ENCODE data around the gene DOCK11. TPM values are rescaled to one million over a fixed set of nuclear protein-coding genes. Genes with fewer than 3 reads are reported as not detected.
A peak's percentile ranks its signal among the peaks of the same experiment; 100 is the strongest.

The DOCK11 gene
- total RNA-seq, 2 donors from 2014 or later = 5.2 to 7.9 TPM

GRCh38 chrX:118523920-118524319, 28.3 kb downstream of the DOCK11 start:
- H3K4me3 ChIP-seq = no peak overlapping the region
- no peaks in the 10 kb centered on the region for H3K27me3 ChIP-seq
- H3K9me3 ChIP-seq = no peaks in the 10 kb centered on the region
- no peak overlapping the region for H3K27ac ChIP-seq
- no peak for DNase-seq (ENCODE audit: low spot score)
- H3K4me1 ChIP-seq = no peaks in the 10 kb centered on the region
- TF ChIP-seq CTCF (IDR thresholded peaks at IDR 0.05) = no peak
- no peaks in the 10 kb centered on the region for H3K36me3 ChIP-seq

GRCh38 chrX:118524344-118524743, 28.7 kb downstream of the DOCK11 start:
- no peaks in the 10 kb centered on the region for H3K4me1 ChIP-seq
- H3K27me3 ChIP-seq = no peaks in the 10 kb centered on the region
- TF ChIP-seq CTCF (IDR thresholded peaks at IDR 0.05) = no peak
- no peak overlapping the region for H3K27ac ChIP-seq
- DNase-seq (ENCODE audit: low spot score) = no peak
- H3K9me3 ChIP-seq = no peaks in the 10 kb centered on the region
- no peak overlapping the region for H3K4me3 ChIP-seq
- no peaks in the 10 kb centered on the region for H3K36me3 ChIP-seq

- Histone ChIP-seq H3K9me3 (no peaks in the 10 kb centered on the region), H3K27ac (no peak overlapping the region), H3K36me3 (no peaks in the 10 kb centered on the region), H3K4me1 (no peaks in the 10 kb centered on the region), H3K27me3 (no peaks in the 10 kb centered on the region), H3K4me3 (no peak overlapping the region)
- no peak for TF ChIP-seq CTCF (IDR thresholded peaks at IDR 0.05)
- DNase-seq (ENCODE audit: low spot score) = no peak
Measured at GRCh38 chrX:118525174-118525730, 29.6 kb downstream of the DOCK11 start.

GRCh38 chrX:118526149-118526548, 30.5 kb downstream of the DOCK11 start:
- H3K36me3 ChIP-seq = no peaks in the 10 kb centered on the region
- TF ChIP-seq CTCF (IDR thresholded peaks at IDR 0.05) = no peak
- no peak overlapping the region for H3K4me3 ChIP-seq
- H3K27ac ChIP-seq = peak overlapping the region in 1 of 2 donors; percentile 35
- no peaks in the 10 kb centered on the region for H3K27me3 ChIP-seq
- H3K9me3 ChIP-seq = no peaks in the 10 kb centered on the region
- H3K4me1 ChIP-seq = no peaks in the 10 kb centered on the region
- DNase-seq (ENCODE audit: low spot score) = no peak

- Histone ChIP-seq H3K4me1 (no peaks in the 10 kb centered on the region), H3K9me3 (no peaks in the 10 kb centered on the region), H3K27me3 (no peaks in the 10 kb centered on the region), H3K36me3 (no peaks in the 10 kb centered on the region), H3K27ac (no peak overlapping the region), H3K4me3 (no peak overlapping the region)
- TF ChIP-seq CTCF (IDR thresholded peaks at IDR 0.05) = no peak
- DNase-seq (ENCODE audit: low spot score) = no peak
Measured at GRCh38 chrX:118528071-118528737, 32.6 kb downstream of the DOCK11 start.

Data from right atrium auricular region (tissue), 2 donors.